GM10266 (cell line): ENCODE results near the gene KRTAP2-1.
"Not testable (repeated sequence)": the region's sequence is repeated elsewhere in the genome, so short reads cannot be mapped to it uniquely, and the experiment has no call there.

Experiments
- DNase-seq: peaks from one replicate; pipeline ENCODE4 v3.0.0; 2012; ENCODE audit errors: extremely low spot score
- CTCF ChIP-seq: IDR thresholded peaks from 2 replicates; pipeline ENCODE4 v1.5.1; 2012; ENCODE audit warnings: mild to moderate bottlenecking, low read depth; ENCODE audit not compliant: control insufficient read depth, insufficient read depth; ENCODE audit errors: missing control alignments

Gene KRTAP2-1

GRCh38 chr17:41069031-41069430, 21.9 kb upstream of the KRTAP2-1 start:
- no peak for DNase-seq
- no peak for TF ChIP-seq CTCF

GRCh38 chr17:41067281-41067680, 20.2 kb upstream of the KRTAP2-1 start:
- no peak for TF ChIP-seq CTCF
- no peak for DNase-seq

GRCh38 chr17:41065829-41066624, 18.9 kb upstream of the KRTAP2-1 start, which contains the start of gene KRTAP2-4:
KRTAP2-4 (minus strand) TSS chr17:41065879; CDS start chr17:41065845, 34 bp downstream.
- no peak for TF ChIP-seq CTCF
- DNase-seq = no peak

GRCh38 chr17:41065016-41065689, 18.0 kb upstream of the KRTAP2-1 start:
- not testable (repeated sequence) for DNase-seq

- no peak for TF ChIP-seq CTCF
- DNase-seq = no peak
These were observed 17.2 kb upstream of the KRTAP2-1 start for GRCh38 chr17:41064301-41064700.

GRCh38 chr17:41063449-41063848, 16.3 kb upstream of the KRTAP2-1 start:
- no peak for DNase-seq
- no peak for TF ChIP-seq CTCF

- DNase-seq = no peak
- TF ChIP-seq CTCF = no peak
These were observed 14.8 kb upstream of the KRTAP2-1 start for GRCh38 chr17:41061964-41062363.
